Adrenal gland (tissue), 5 donors: ENCODE results near the gene MYO18B.

Source experiments
- POLR2A ChIP-seq, 2 donors: fragments of 450-650 bp; IDR thresholded peaks; one replicate each; pipeline ENCODE4 v1.6.1; 2017; ENCODE audit warnings: antibody characterized with exemption in 2 of 2, mild to moderate bottlenecking in 2 of 2, moderate library complexity in 1 of 2
- TF ChIP-seq, protein P1 (sequence below), 6 experiments: fragments of 450-650 bp in 4 of 6; fragments of 200-600 bp in 2 of 6; sonication (generic) in 1 of 6; IDR thresholded peaks; 1 replicate in 5 of 6; 2 replicates in 1 of 6; pipeline versions ENCODE4 v1.5.1 to v1.8.0; 2016 to 2021; ENCODE audit warnings: antibody characterized with exemption in 6 of 6, mild to moderate bottlenecking in 2 of 6, moderate library complexity in 1 of 6
- donor health status: DM: no; HTN: no; CAD: no.

DNA sequence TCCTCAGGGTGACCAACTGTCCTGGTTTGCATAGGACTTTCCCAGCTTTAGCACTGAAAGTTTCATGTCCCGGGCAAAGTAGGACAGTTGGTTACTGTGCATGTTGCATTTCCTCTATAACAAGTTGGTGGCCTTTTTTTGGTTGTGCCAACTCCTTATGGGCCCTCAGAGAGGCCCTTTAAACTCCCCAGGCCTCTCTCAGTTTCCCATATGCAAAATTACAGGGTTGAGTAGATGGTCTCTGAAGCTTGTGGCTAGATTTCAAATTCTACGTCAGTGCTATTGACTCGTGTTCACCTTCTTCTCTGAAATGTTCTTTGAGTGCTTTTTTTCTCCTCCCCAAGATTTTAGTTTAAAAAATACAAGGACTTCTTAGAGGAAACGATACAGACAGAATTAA is 92.5 kb downstream of the MYO18B start:
- TF ChIP-seq, protein P1, sequence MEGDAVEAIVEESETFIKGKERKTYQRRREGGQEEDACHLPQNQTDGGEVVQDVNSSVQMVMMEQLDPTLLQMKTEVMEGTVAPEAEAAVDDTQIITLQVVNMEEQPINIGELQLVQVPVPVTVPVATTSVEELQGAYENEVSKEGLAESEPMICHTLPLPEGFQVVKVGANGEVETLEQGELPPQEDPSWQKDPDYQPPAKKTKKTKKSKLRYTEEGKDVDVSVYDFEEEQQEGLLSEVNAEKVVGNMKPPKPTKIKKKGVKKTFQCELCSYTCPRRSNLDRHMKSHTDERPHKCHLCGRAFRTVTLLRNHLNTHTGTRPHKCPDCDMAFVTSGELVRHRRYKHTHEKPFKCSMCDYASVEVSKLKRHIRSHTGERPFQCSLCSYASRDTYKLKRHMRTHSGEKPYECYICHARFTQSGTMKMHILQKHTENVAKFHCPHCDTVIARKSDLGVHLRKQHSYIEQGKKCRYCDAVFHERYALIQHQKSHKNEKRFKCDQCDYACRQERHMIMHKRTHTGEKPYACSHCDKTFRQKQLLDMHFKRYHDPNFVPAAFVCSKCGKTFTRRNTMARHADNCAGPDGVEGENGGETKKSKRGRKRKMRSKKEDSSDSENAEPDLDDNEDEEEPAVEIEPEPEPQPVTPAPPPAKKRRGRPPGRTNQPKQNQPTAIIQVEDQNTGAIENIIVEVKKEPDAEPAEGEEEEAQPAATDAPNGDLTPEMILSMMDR (IDR thresholded peaks at IDR 0.05): no peak
- no peak for TF ChIP-seq POLR2A (IDR thresholded peaks at IDR 0.05)
